ENCODE measurements around the gene MOG.

MOG gene

GRCh38 chr6:29656798-29657197, at the start of gene MOG:
Gene MOG (plus strand): TSS chr6:29657092. CDS start chr6:29657210, 118 bp downstream.
- H3K4me1 ChIP-seq, result peaks cover 4% of the 10 kb centered on the region; the same call in 1 of the 2 replicates

GRCh38 chr6:29608131-29608530, 48.8 kb upstream of the MOG start:
- H3K9ac ChIP-seq, result no peak overlapping the region
- H3K4me3 ChIP-seq, result no peak overlapping the region
- no peak for TF ChIP-seq Cebpa-rat (IDR thresholded peaks at IDR 0.05)
- H4K20me1 ChIP-seq, result no peaks in the 10 kb centered on the region
- H3K27me3 ChIP-seq, result no peaks in the 10 kb centered on the region
- no peaks in the 10 kb centered on the region for H3K4me1 ChIP-seq
- H3K4me2 ChIP-seq, result no peak overlapping the region
- H3K27ac ChIP-seq, result no peak overlapping the region
- peaks cover 98% of the 10 kb centered on the region for H3K36me3 ChIP-seq
- H3K9me3 ChIP-seq, result no peaks in the 10 kb centered on the region

More at GRCh38 chr6:29656798-29657197, at the start of gene MOG:
- no peak for TF ChIP-seq Cebpa-rat (IDR thresholded peaks at IDR 0.05)
- Histone ChIP-seq H3K4me2 (no peak within 1 kb of the TSS), H3K27ac (no peak within 1 kb of the TSS), H4K20me1 (no peaks in the 10 kb centered on the region), H3K9ac (no peak within 1 kb of the TSS), H3K9me3 (no peaks in the 10 kb centered on the region), H3K4me3 (no peak within 1 kb of the TSS), H3K27me3 (no peaks in the 10 kb centered on the region), H3K36me3 (no peaks in the 10 kb centered on the region)

- Histone ChIP-seq H3K36me3 (peaks cover 97% of the 10 kb centered on the region), H3K4me3 (no peak overlapping the region), H3K9me3 (no peaks in the 10 kb centered on the region), H4K20me1 (no peaks in the 10 kb centered on the region), H3K27ac (no peak overlapping the region), H3K4me2 (no peak overlapping the region), H3K27me3 (no peaks in the 10 kb centered on the region), H3K4me1 (no peaks in the 10 kb centered on the region), H3K9ac (no peak overlapping the region)
- no peak for TF ChIP-seq Cebpa-rat (IDR thresholded peaks at IDR 0.05)
Measured at GRCh38 chr6:29610540-29610939, 46.4 kb upstream of the MOG start.

- Histone ChIP-seq H3K4me2 (no peak overlapping the region), H3K27me3 (no peaks in the 10 kb centered on the region), H3K4me1 (no peaks in the 10 kb centered on the region), H3K36me3 (peaks cover 96% of the 10 kb centered on the region), H3K9me3 (no peaks in the 10 kb centered on the region), H4K20me1 (no peaks in the 10 kb centered on the region), H3K27ac (no peak overlapping the region), H3K9ac (no peak overlapping the region), H3K4me3 (no peak overlapping the region)
- TF ChIP-seq Cebpa-rat (IDR thresholded peaks at IDR 0.05), result no peak
Measured at GRCh38 chr6:29611426-29611825, 45.5 kb upstream of the MOG start.

GRCh38 chr6:29617782-29618554, 38.9 kb upstream of the MOG start:
- no peak overlapping the region for H3K4me2 ChIP-seq
- no peaks in the 10 kb centered on the region for H3K9me3 ChIP-seq
- no peak for TF ChIP-seq Cebpa-rat (IDR thresholded peaks at IDR 0.05)
- H3K27me3 ChIP-seq, result no peaks in the 10 kb centered on the region
- H3K36me3 ChIP-seq, result peaks cover 93% of the 10 kb centered on the region
- H3K27ac ChIP-seq, result no peak overlapping the region
- no peak overlapping the region for H3K9ac ChIP-seq
- H4K20me1 ChIP-seq, result no peaks in the 10 kb centered on the region
- H3K4me3 ChIP-seq, result no peak overlapping the region
- H3K4me1 ChIP-seq, result no peaks in the 10 kb centered on the region

- H3K36me3 ChIP-seq, result peaks cover 93% of the 10 kb centered on the region
- H3K4me1 ChIP-seq, result no peaks in the 10 kb centered on the region
- H3K27ac ChIP-seq, result no peak overlapping the region
- H3K27me3 ChIP-seq, result no peaks in the 10 kb centered on the region
- TF ChIP-seq Cebpa-rat (IDR thresholded peaks at IDR 0.05), result no peak
- no peaks in the 10 kb centered on the region for H3K9me3 ChIP-seq
- H3K4me3 ChIP-seq, result no peak overlapping the region
- no peak overlapping the region for H3K4me2 ChIP-seq
- H4K20me1 ChIP-seq, result no peaks in the 10 kb centered on the region
- no peak overlapping the region for H3K9ac ChIP-seq
Measured at GRCh38 chr6:29619578-29620160, 37.2 kb upstream of the MOG start.

GRCh38 chr6:29620630-29621029, 36.3 kb upstream of the MOG start:
- no peak overlapping the region for H3K27ac ChIP-seq
- peaks cover 85% of the 10 kb centered on the region for H3K36me3 ChIP-seq
- H4K20me1 ChIP-seq, result no peaks in the 10 kb centered on the region
- no peak overlapping the region for H3K4me3 ChIP-seq
- H3K4me1 ChIP-seq, result no peaks in the 10 kb centered on the region
- H3K9me3 ChIP-seq, result no peaks in the 10 kb centered on the region
- no peak overlapping the region for H3K4me2 ChIP-seq
- H3K9ac ChIP-seq, result no peak overlapping the region
- H3K27me3 ChIP-seq, result no peaks in the 10 kb centered on the region
- no peak for TF ChIP-seq Cebpa-rat (IDR thresholded peaks at IDR 0.05)

- peaks cover 8% of the 10 kb centered on the region for H3K4me1 ChIP-seq
- H3K27me3 ChIP-seq, result no peaks in the 10 kb centered on the region
- H3K4me3 ChIP-seq, result no peak overlapping the region
- TF ChIP-seq Cebpa-rat (IDR thresholded peaks at IDR 0.05), result no peak
- no peak overlapping the region for H3K9ac ChIP-seq
- H3K9me3 ChIP-seq, result no peaks in the 10 kb centered on the region
- no peaks in the 10 kb centered on the region; the same call in 1 of the 2 replicates for H4K20me1 ChIP-seq
- peaks cover 52% of the 10 kb centered on the region for H3K36me3 ChIP-seq
- H3K27ac ChIP-seq, result no peak overlapping the region
- H3K4me2 ChIP-seq, result no peak overlapping the region
Measured at GRCh38 chr6:29624520-29624961, 32.4 kb upstream of the MOG start.

- H3K9ac ChIP-seq, result no peak overlapping the region
- H3K4me1 ChIP-seq, result peaks cover 17% of the 10 kb centered on the region
- H3K27ac ChIP-seq, result no peak overlapping the region
Measured at GRCh38 chr6:29625337-29625930, 31.5 kb upstream of the MOG start.

More at GRCh38 chr6:29625337-29625930, 31.5 kb upstream of the MOG start:
- Histone ChIP-seq H3K27me3 (no peaks in the 10 kb centered on the region), H4K20me1 (peaks cover 6% of the 10 kb centered on the region), H3K9me3 (no peaks in the 10 kb centered on the region), H3K4me2 (no peak overlapping the region), H3K4me3 (no peak overlapping the region), H3K36me3 (peaks cover 43% of the 10 kb centered on the region)
- TF ChIP-seq Cebpa-rat (IDR thresholded peaks at IDR 0.05), result no peak

Measured in BLaER1 (cell line).